Stomach (tissue), 9 donors: ENCODE results near the gene NETO2. TPM values are rescaled to one million over a fixed set of nuclear protein-coding genes. Genes with fewer than 3 reads are reported as not detected.

ENCODE experiments used
- DNase-seq, 2 donors: peaks; one replicate each; pipeline versions ENCODE4 v3.0.0 to v3.0.0-alpha.2; 2013 to 2019
- H3K27ac ChIP-seq, 5 donors: fragments of 200-600 bp in 4 of 5; sonication (generic) in 4 of 5; one replicate each; pipeline ENCODE4 v1.5.1; 2013 to 2019; ENCODE audit warnings: mild to moderate bottlenecking in 1 of 5, moderate library complexity in 1 of 5
- H3K27me3 ChIP-seq, 3 donors: fragments of 200-600 bp; sonication (generic); one replicate each; pipeline ENCODE4 v1.5.1; 2017 to 2019; ENCODE audit warnings: mixed run types in 1 of 3
- H3K36me3 ChIP-seq, 4 donors: fragments of 200-600 bp; sonication (generic); 1 replicate in 3 of 4; 2 replicates in 1 of 4; pipeline ENCODE4 v1.5.1; 2016 to 2019
- H3K4me1 ChIP-seq, 4 donors: fragments of 200-600 bp; sonication (generic); one replicate each; pipeline ENCODE4 v1.5.1; 2016 to 2019
- H3K4me3 ChIP-seq, 4 donors: fragments of 200-600 bp; sonication (generic) in 3 of 4; one replicate each; pipeline ENCODE4 v1.5.1; 2016 to 2019; ENCODE audit warnings: mild to moderate bottlenecking in 1 of 4
- H3K9me3 ChIP-seq, 4 donors: fragments of 200-600 bp; sonication (generic); one replicate each; pipeline ENCODE4 v1.5.1; 2016 to 2019
- CTCF ChIP-seq, 7 experiments: fragments of 450-650 bp in 4 of 7; fragments of 200-600 bp in 3 of 7; sonication (generic) in 3 of 7; IDR thresholded peaks; one replicate each; pipeline ENCODE4 v1.5.1; 2016 to 2019; ENCODE audit warnings: antibody characterized with exemption in 7 of 7, control low read depth in 2 of 7, mild to moderate bottlenecking in 1 of 7
- EP300 ChIP-seq: sonication (generic); formaldehyde crosslinking; IDR thresholded peaks from one replicate; pipeline ENCODE4 v1.6.1; 2017; ENCODE audit warnings: antibody characterized with exemption
- POLR2A ChIP-seq, 4 donors: fragments of 450-650 bp; IDR thresholded peaks; one replicate each; pipeline ENCODE4 v1.6.1; 2016; ENCODE audit warnings: antibody characterized with exemption in 4 of 4, control low read depth in 2 of 4, mild to moderate bottlenecking in 1 of 4, moderate library complexity in 1 of 4
- POLR2AphosphoS5 ChIP-seq, 3 donors: sonication (generic); formaldehyde crosslinking; IDR thresholded peaks; one replicate each; pipeline ENCODE4 v1.6.1; 2016; ENCODE audit warnings: antibody characterized with exemption in 3 of 3
- WGBS, 5 donors: extraction: QIAGEN DNeasy Blood & Tissue Kit in 3 of 5; methylation state at CpG; one replicate each; pipeline versions ENCODE4 v1.1.5 to v1.1.7; 2013 to 2018; 5-methylcytosine and 5-hydroxymethylcytosine counted together
- intact Hi-C: fragments of 100-400 bp; cut with DNase I; formaldehyde crosslinking; loops from one replicate; pipeline ENCODE4 v1.15.1; 2023; ENCODE audit warnings: low total_unique reads
- polyA plus RNA-seq, 3 donors: library from polyadenylated mRNA; stranded (reverse); fragments of 200-250 nt; gene quantifications; one replicate each; pipeline ENCODE4 v1.2.3, GENCODE V29; 2013
- total RNA-seq, 5 donors: library from RNA; depleted of rRNA; stranded (reverse); fragments of >200 nt; gene quantifications; one replicate each; pipeline versions ENCODE4 v1.1.0 to v1.2.3, GENCODE V29; 2014 to 2016
- donor health status: healthy with polysubstance abuse.
- donor health status: Bipolar disorder and iron deficiency.
- donor health status: healthy.

Gene NETO2
- total and polyA plus RNA-seq, 8 donors = 0.45 to 9.3 (median 2.2) TPM; not detected in 1

GRCh38 chr16:47054306-47054705 is 89.4 kb downstream of the NETO2 start:
- intact Hi-C loops = no loop called here
- no peaks in the 10 kb centered on the region for H3K27me3 ChIP-seq
- 86 to 92% (median 89%) methylated on average over 4 to 7 of the region's 7 CpGs for WGBS, 5 donors
- no peak for DNase-seq
- no peak overlapping the region for H3K27ac ChIP-seq
- H3K36me3 ChIP-seq = no peaks in the 10 kb centered on the region
- no peaks in the 10 kb centered on the region for H3K4me1 ChIP-seq
- no peak for TF ChIP-seq CTCF (IDR thresholded peaks at IDR 0.05)
- no peak for TF ChIP-seq EP300
- TF ChIP-seq POLR2A (IDR thresholded peaks at IDR 0.05) = no peak
- no peak for TF ChIP-seq POLR2AphosphoS5 (IDR thresholded peaks at IDR 0.05)
- no peak overlapping the region for H3K4me3 ChIP-seq
- H3K9me3 ChIP-seq = no peaks in the 10 kb centered on the region

GRCh38 chr16:47053895-47054294 is 89.8 kb downstream of the NETO2 start:
- intact Hi-C loops = no loop called here
- Histone ChIP-seq H3K9me3 (no peaks in the 10 kb centered on the region), H3K4me1 (no peaks in the 10 kb centered on the region), H3K36me3 (no peaks in the 10 kb centered on the region), H3K27me3 (no peaks in the 10 kb centered on the region), H3K27ac (no peak overlapping the region), H3K4me3 (no peak overlapping the region)
- DNase-seq = no peak
- 88 to 99% (median 94%) methylated on average over 5 of the region's 5 CpGs for WGBS, 5 donors
- no peak for TF ChIP-seq POLR2AphosphoS5 (IDR thresholded peaks at IDR 0.05)
- no peak for TF ChIP-seq POLR2A (IDR thresholded peaks at IDR 0.05)
- TF ChIP-seq CTCF (IDR thresholded peaks at IDR 0.05) = no peak
- no peak for TF ChIP-seq EP300

- 93 to 95% (median 93%) methylated on average over 13 of the region's 13 CpGs for WGBS, 5 donors
- no peaks in the 10 kb centered on the region for H3K36me3 ChIP-seq
- no peak overlapping the region for H3K27ac ChIP-seq
- intact Hi-C loops = no loop called here
- no peaks in the 10 kb centered on the region for H3K4me1 ChIP-seq
- no peaks in the 10 kb centered on the region for H3K27me3 ChIP-seq
- H3K4me3 ChIP-seq = no peak overlapping the region
- DNase-seq = no peak
- H3K9me3 ChIP-seq = no peaks in the 10 kb centered on the region
- no peak for TF ChIP-seq POLR2AphosphoS5 (IDR thresholded peaks at IDR 0.05)
- TF ChIP-seq EP300 = no peak
- TF ChIP-seq CTCF (IDR thresholded peaks at IDR 0.05) = no peak
- TF ChIP-seq POLR2A (IDR thresholded peaks at IDR 0.05) = no peak
Observed at GRCh38 chr16:47052666-47053640, 90.8 kb downstream of the NETO2 start.

GRCh38 chr16:47051031-47051430 is 92.7 kb downstream of the NETO2 start:
- Histone ChIP-seq H3K36me3 (no peaks in the 10 kb centered on the region), H3K27me3 (no peaks in the 10 kb centered on the region), H3K4me1 (no peaks in the 10 kb centered on the region), H3K9me3 (no peaks in the 10 kb centered on the region), H3K4me3 (no peak overlapping the region), H3K27ac (no peak overlapping the region)
- 86 to 95% (median 90%) methylated on average over 10 of the region's 10 CpGs for WGBS, 5 donors
- no peak for TF ChIP-seq POLR2A (IDR thresholded peaks at IDR 0.05)
- no peak for TF ChIP-seq POLR2AphosphoS5 (IDR thresholded peaks at IDR 0.05)
- intact Hi-C loops = no loop called here
- no peak for DNase-seq
